ENCODE data around the gene ADAM10. TPM values are rescaled to one million over a fixed set of nuclear protein-coding genes. Genes with fewer than 3 reads are reported as not detected.

The ADAM10 gene
- 100 to 1,000 TPM in 1 of 2 donors, 10 to 100 TPM in 1; 86.3 to 145 TPM for total RNA-seq

GRCh38 chr15:58749532-58750337 is at the start of gene ADAM10:
Gene ADAM10, minus strand, starts transcription at chr15:58749707. Its CDS starts 173 bp downstream, at chr15:58749534.

GRCh38 chr15:58770857-58771620 is 21.5 kb upstream of the ADAM10 start, which contains the start of gene MINDY2:
Gene MINDY2, plus strand, starts transcription at chr15:58771302. Its CDS starts 94 bp downstream, at chr15:58771396.

Small RNA genes within 50 kb of the gene (small RNA-seq; reads per million reads assigned to genes)
- gene AC091046.1 = 0 reads per million in 2 donors
- gene RF00012 = 0 to 0.09 reads per million in 2 donors

Other genes with a start within 250 kb of the ADAM10 start
- 10 to 100 TPM in 1 of 2 donors, 1 to 10 TPM in 1; 8.3 to 13.8 TPM for gene MINDY2, start 21.6 kb upstream of the ADAM10 start, total RNA-seq
- 10 to 100 TPM; 45.8 to 52.9 TPM for gene SLTM, start 184.0 kb upstream of the ADAM10 start, total RNA-seq
- gene RNF111, start 238.0 kb upstream of the ADAM10 start, total RNA-seq = 10 to 100 TPM; 23.4 to 29.6 TPM